ENCODE measurements around the gene CEP350. TPM values are rescaled to one million over a fixed set of nuclear protein-coding genes. Genes with fewer than 3 reads are reported as not detected.

CEP350 gene
- total RNA-seq, 2 experiments from 2014 or later = 48.6 to 54.2 TPM

- BruUV-seq (replicated peaks) = no TSS peak
Observed at GRCh38 chr1:179984101-179984500, 29.5 kb downstream of the CEP350 start.

GRCh38 chr1:179984942-179985341 lies 30.3 kb downstream of the CEP350 start:
- Histone ChIP-seq H4K20me1 (ENCODE audit: insufficient read depth, low read length) (no peaks in the 10 kb centered on the region), H3K27ac (ENCODE audit: low read depth, low read length, poor library complexity, severe bottlenecking) (no peak overlapping the region), H2AFZ (ENCODE audit: low read length) (no peak overlapping the region), H3K4me3 (ENCODE audit: low read depth, low read length, poor library complexity, severe bottlenecking) (no peak overlapping the region), H3K4me2 (ENCODE audit: low read length) (no peak overlapping the region), H3K4me1 (ENCODE audit: insufficient read depth, low read length, poor library complexity, severe bottlenecking) (no peaks in the 10 kb centered on the region), H3K36me3 (ENCODE audit: insufficient read depth, low read length) (peaks cover 22% of the 10 kb centered on the region), H3K9me2 (ENCODE audit: insufficient read depth, low read length) (no peaks in the 10 kb centered on the region), H3K9me3 (ENCODE audit: low read length) (peaks cover 6% of the 10 kb centered on the region; the same call in 1 of the 2 replicates), H3K79me2 (ENCODE audit: insufficient read depth, low read depth, low read length) (peaks cover 58% of the 10 kb centered on the region)
- POLR2A ChIA-PET = interaction anchor here (0.5 to 0.7 kb wide), 3 partner anchors 9 to 47 kb away, joined by 3 read pairs; no protein-coding TSS in a partner anchor
- no peak for DNase-seq (ENCODE audit: low spot score)
- TF ChIP-seq EZH2phosphoT487 (IDR thresholded peaks at IDR 0.05; ENCODE audit: borderline replicate concordance, low read depth, low read length) = no peak
- TF ChIP-seq CTCF (conservative IDR thresholded peaks at IDR 0.05; ENCODE audit: low read length) = no peak
- CTCF ChIA-PET (ENCODE audit: unreplicated experiment) = no interaction called here
- intact Hi-C loops (cut with micrococcal nuclease; ENCODE audit: unreplicated experiment) = no loop called here
- BruUV-seq (replicated peaks) = no TSS peak

More at GRCh38 chr1:179984101-179984500, 29.5 kb downstream of the CEP350 start:
- intact Hi-C loops (cut with micrococcal nuclease; ENCODE audit: unreplicated experiment) = no loop called here
- peaks cover 66% of the 10 kb centered on the region for H3K79me2 ChIP-seq (ENCODE audit: insufficient read depth, low read depth, low read length)
- POLR2A ChIA-PET = no interaction called here
- TF ChIP-seq EZH2phosphoT487 (IDR thresholded peaks at IDR 0.05; ENCODE audit: borderline replicate concordance, low read depth, low read length) (no peak), CTCF (conservative IDR thresholded peaks at IDR 0.05; ENCODE audit: low read length) (no peak)
- no peak overlapping the region for H3K27ac ChIP-seq (ENCODE audit: low read depth, low read length, poor library complexity, severe bottlenecking)
- no peaks in the 10 kb centered on the region for H4K20me1 ChIP-seq (ENCODE audit: insufficient read depth, low read length)
- CTCF ChIA-PET (ENCODE audit: unreplicated experiment) = interaction anchor here (0.6 kb wide), 1 partner anchor 169 kb away, joined by 6 read pairs; no protein-coding TSS in a partner anchor
- no peak overlapping the region for H3K4me3 ChIP-seq (ENCODE audit: low read depth, low read length, poor library complexity, severe bottlenecking)
- H3K9me3 ChIP-seq (ENCODE audit: low read length) = peaks cover 15% of the 10 kb centered on the region; the same call in 1 of the 2 replicates
- no peak overlapping the region for H3K4me2 ChIP-seq (ENCODE audit: low read length)
- peaks cover 19% of the 10 kb centered on the region for H3K36me3 ChIP-seq (ENCODE audit: insufficient read depth, low read length)
- no peak overlapping the region for H2AFZ ChIP-seq (ENCODE audit: low read length)
- no peaks in the 10 kb centered on the region for H3K9me2 ChIP-seq (ENCODE audit: insufficient read depth, low read length)
- no peaks in the 10 kb centered on the region for H3K4me1 ChIP-seq (ENCODE audit: insufficient read depth, low read length, poor library complexity, severe bottlenecking)
- DNase-seq (ENCODE audit: low spot score) = no peak

GRCh38 chr1:179990847-179991246 lies 36.2 kb downstream of the CEP350 start:
- Histone ChIP-seq H3K4me3 (ENCODE audit: low read depth, low read length, poor library complexity, severe bottlenecking) (no peak overlapping the region), H3K9me2 (ENCODE audit: insufficient read depth, low read length) (no peaks in the 10 kb centered on the region), H3K4me1 (ENCODE audit: insufficient read depth, low read length, poor library complexity, severe bottlenecking) (no peaks in the 10 kb centered on the region), H3K4me2 (ENCODE audit: low read length) (no peak overlapping the region), H3K79me2 (ENCODE audit: insufficient read depth, low read depth, low read length) (peaks cover 9% of the 10 kb centered on the region; the same call in 1 of the 2 replicates), H2AFZ (ENCODE audit: low read length) (no peak overlapping the region), H3K27ac (ENCODE audit: low read depth, low read length, poor library complexity, severe bottlenecking) (no peak overlapping the region), H3K36me3 (ENCODE audit: insufficient read depth, low read length) (peaks cover 53% of the 10 kb centered on the region), H3K9me3 (ENCODE audit: low read length) (no peaks in the 10 kb centered on the region), H4K20me1 (ENCODE audit: insufficient read depth, low read length) (no peaks in the 10 kb centered on the region)
- no peak for DNase-seq (ENCODE audit: low spot score)
- TF ChIP-seq EZH2phosphoT487 (IDR thresholded peaks at IDR 0.05; ENCODE audit: borderline replicate concordance, low read depth, low read length) = no peak
- TF ChIP-seq CTCF (conservative IDR thresholded peaks at IDR 0.05; ENCODE audit: low read length) = no peak
- CTCF ChIA-PET (ENCODE audit: unreplicated experiment) = no interaction called here
- POLR2A ChIA-PET = interaction anchor here (0.9 to 1.2 kb wide), 2 partner anchors 11 to 34 kb away, joined by 3 to 5 read pairs; no protein-coding TSS in a partner anchor
- no TSS peak for BruUV-seq (replicated peaks)
- intact Hi-C loops (cut with micrococcal nuclease; ENCODE audit: unreplicated experiment) = no loop called here
